ENCODE results near the gene MIX23.

- TF ChIP-seq, protein P1, sequence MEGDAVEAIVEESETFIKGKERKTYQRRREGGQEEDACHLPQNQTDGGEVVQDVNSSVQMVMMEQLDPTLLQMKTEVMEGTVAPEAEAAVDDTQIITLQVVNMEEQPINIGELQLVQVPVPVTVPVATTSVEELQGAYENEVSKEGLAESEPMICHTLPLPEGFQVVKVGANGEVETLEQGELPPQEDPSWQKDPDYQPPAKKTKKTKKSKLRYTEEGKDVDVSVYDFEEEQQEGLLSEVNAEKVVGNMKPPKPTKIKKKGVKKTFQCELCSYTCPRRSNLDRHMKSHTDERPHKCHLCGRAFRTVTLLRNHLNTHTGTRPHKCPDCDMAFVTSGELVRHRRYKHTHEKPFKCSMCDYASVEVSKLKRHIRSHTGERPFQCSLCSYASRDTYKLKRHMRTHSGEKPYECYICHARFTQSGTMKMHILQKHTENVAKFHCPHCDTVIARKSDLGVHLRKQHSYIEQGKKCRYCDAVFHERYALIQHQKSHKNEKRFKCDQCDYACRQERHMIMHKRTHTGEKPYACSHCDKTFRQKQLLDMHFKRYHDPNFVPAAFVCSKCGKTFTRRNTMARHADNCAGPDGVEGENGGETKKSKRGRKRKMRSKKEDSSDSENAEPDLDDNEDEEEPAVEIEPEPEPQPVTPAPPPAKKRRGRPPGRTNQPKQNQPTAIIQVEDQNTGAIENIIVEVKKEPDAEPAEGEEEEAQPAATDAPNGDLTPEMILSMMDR (IDR thresholded peaks at IDR 0.05): no peak
- TF ChIP-seq POLR2A (IDR thresholded peaks at IDR 0.05): no peak
Measured at GRCh38 chr3:122324871-122325323, 58.1 kb downstream of the MIX23 start, which contains the start of gene CSTA.
